ENCODE results near the gene ESRRG. TPM values are rescaled to one million over a fixed set of nuclear protein-coding genes. Genes with fewer than 3 reads are reported as not detected.

ESRRG gene
- total and polyA plus RNA-seq, 2 experiments from 2014 or later = 1.2 to 1.7 TPM

GRCh38 chr1:216566641-216567205, 156.5 kb downstream of the ESRRG start:
- peak; percentile 43 to 45 for TF ChIP-seq CTCF (conservative IDR thresholded peaks at IDR 0.05; ENCODE audit: low read depth in 2 of 2)
- no peak for TF ChIP-seq POLR2AphosphoS5 (IDR thresholded peaks at IDR 0.05; ENCODE audit: low read depth)
- H3K4me1 Mint-ChIP-seq = no peaks in the 10 kb centered on the region
- H3K27ac Mint-ChIP-seq = no peak overlapping the region
- no peaks in the 10 kb centered on the region for H3K27me3 Mint-ChIP-seq (ENCODE audit: insufficient read depth, low read depth, poor library complexity)
- no peaks in the 10 kb centered on the region for H3K9me3 Mint-ChIP-seq
- ATAC-seq (no peak), DNase-seq (ENCODE audit: low spot score) (peak; percentile 24)
- H3K27ac ChIP-seq (ENCODE audit: low read depth) = no peak overlapping the region
- H3K4me1 ChIP-seq (ENCODE audit: insufficient read depth) = no peaks in the 10 kb centered on the region
- no peaks in the 10 kb centered on the region for H3K36me3 ChIP-seq (ENCODE audit: insufficient read depth)
- H2AFZ ChIP-seq = no peak overlapping the region
- H4K20me1 ChIP-seq (replicated peaks; ENCODE audit: insufficient read depth) = no peaks in the 10 kb centered on the region
- no peaks in the 10 kb centered on the region for H3K9me2 ChIP-seq (ENCODE audit: insufficient read depth)
- no peak overlapping the region for H3K4me2 ChIP-seq
- no peak overlapping the region for H3K4me3 Mint-ChIP-seq
- H3K27me3 ChIP-seq (ENCODE audit: insufficient read depth) = no peaks in the 10 kb centered on the region
- no peak overlapping the region for H3K4me3 ChIP-seq
- H3K36me3 Mint-ChIP-seq (ENCODE audit: low read depth) = no peaks in the 10 kb centered on the region
- H3F3A ChIP-seq (replicated peaks; ENCODE audit: low read depth) = no peaks in the 10 kb centered on the region
- no peaks in the 10 kb centered on the region for H3K79me2 ChIP-seq (replicated peaks; ENCODE audit: insufficient read depth)

- DNase-seq (ENCODE audit: low spot score) = no peak
- TF ChIP-seq EZH2phosphoT487 (IDR thresholded peaks at IDR 0.05; ENCODE audit: unreplicated experiment) (no peak), CTCF (conservative IDR thresholded peaks at IDR 0.05; ENCODE audit: low read depth in 2 of 2) (no peak), ZNF462 (CRISPR knock-in tag; IDR thresholded peaks at IDR 0.05) (no peak), JUNB (IDR thresholded peaks at IDR 0.05; ENCODE audit: unreplicated experiment) (no peak), EZH2 (IDR thresholded peaks at IDR 0.05; ENCODE audit: low read depth, unreplicated experiment) (no peak), REST (IDR thresholded peaks at IDR 0.05; ENCODE audit: unreplicated experiment) (no peak)
Measured at GRCh38 chr1:216563087-216563486, 160.1 kb downstream of the ESRRG start.

More at GRCh38 chr1:216563087-216563486, 160.1 kb downstream of the ESRRG start:
- Mint-ChIP-seq H3K36me3 (ENCODE audit: low read depth) (no peaks in the 10 kb centered on the region), H3K27me3 (ENCODE audit: insufficient read depth, low read depth, poor library complexity) (no peaks in the 10 kb centered on the region), H3K4me3 (no peak overlapping the region), H3K4me1 (no peaks in the 10 kb centered on the region), H3K9me3 (no peaks in the 10 kb centered on the region), H3K27ac (no peak overlapping the region)
- Histone ChIP-seq H3F3A (replicated peaks; ENCODE audit: low read depth) (no peaks in the 10 kb centered on the region), H2AFZ (no peak overlapping the region), H3K4me3 (no peak overlapping the region), H3K36me3 (ENCODE audit: insufficient read depth) (no peaks in the 10 kb centered on the region), H3K27me3 (ENCODE audit: insufficient read depth) (no peaks in the 10 kb centered on the region), H3K9me2 (ENCODE audit: insufficient read depth) (no peaks in the 10 kb centered on the region), H4K20me1 (replicated peaks; ENCODE audit: insufficient read depth) (no peaks in the 10 kb centered on the region), H3K4me1 (ENCODE audit: insufficient read depth) (no peaks in the 10 kb centered on the region), H3K27ac (ENCODE audit: low read depth) (no peak overlapping the region), H3K4me2 (no peak overlapping the region), H3K79me2 (replicated peaks; ENCODE audit: insufficient read depth) (no peaks in the 10 kb centered on the region)
- no peak for ATAC-seq

Measured in GM23338 (cell line).